GM13977 (cell line): ENCODE results near the gene ERC1.

Experiments
- DNase-seq: peaks from one replicate; pipeline ENCODE4 v3.0.0; 2012; ENCODE audit warnings: low spot score
- in situ Hi-C: fragments of 300-500 bp; cut with MboI; formaldehyde crosslinking; loops from one replicate; pipeline ENCODE4 v1.12.0; 2022; ENCODE audit warnings: low sequenced_read_pairs, low pct_unique_long_range_greater_than_20kb, mixed read lengths, inconsistent platforms; ENCODE audit not compliant: unreplicated experiment
- TF ChIP-seq, protein P1 (sequence below): IDR thresholded peaks from 2 replicates; pipeline ENCODE4 v1.5.1; 2012; ENCODE audit warnings: mild to moderate bottlenecking, control low read depth; ENCODE audit not compliant: insufficient read depth; ENCODE audit errors: extremely low read depth, missing control alignments

The ERC1 gene

DNA sequence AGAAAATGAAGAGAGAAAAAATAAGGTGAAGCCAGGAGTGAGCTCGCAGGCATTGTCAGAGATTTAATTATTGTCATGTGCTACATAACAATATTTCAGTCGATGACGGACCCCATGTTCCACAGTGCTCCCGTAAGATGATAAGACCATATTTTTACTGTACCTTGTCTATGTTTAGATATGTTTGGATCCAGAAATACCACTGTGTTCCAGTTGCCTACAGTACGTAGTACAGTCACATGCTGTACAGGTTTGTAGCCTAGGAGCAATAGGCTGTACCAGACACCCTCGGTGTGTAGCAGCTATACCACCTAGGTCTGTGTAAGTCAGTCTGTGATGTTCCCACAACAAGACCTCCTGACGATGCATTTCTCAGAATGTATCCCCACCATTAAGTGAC is 465.9 kb downstream of the ERC1 start:
- in situ Hi-C loops, result no loop called here

DNA sequence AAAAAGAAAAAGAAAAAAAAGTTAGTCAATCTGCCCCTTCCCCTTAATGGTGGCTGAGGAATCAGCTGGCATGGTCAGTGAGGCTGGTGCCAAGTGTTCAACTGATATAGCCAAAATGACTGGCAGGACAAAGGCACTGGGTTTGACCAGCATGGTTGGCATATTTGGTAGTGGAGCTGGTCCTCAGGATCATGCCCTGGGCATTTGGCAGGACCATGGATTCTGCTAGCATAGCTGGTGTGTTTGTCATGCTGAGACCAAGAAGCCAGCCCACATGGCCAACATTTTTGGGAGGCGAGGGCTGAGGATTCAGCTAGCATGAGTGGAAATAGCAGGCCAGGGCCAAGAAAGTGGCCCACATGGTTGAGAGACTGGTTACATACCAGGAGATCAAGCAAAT is 466.9 kb downstream of the ERC1 start:
- TF ChIP-seq, protein P1, sequence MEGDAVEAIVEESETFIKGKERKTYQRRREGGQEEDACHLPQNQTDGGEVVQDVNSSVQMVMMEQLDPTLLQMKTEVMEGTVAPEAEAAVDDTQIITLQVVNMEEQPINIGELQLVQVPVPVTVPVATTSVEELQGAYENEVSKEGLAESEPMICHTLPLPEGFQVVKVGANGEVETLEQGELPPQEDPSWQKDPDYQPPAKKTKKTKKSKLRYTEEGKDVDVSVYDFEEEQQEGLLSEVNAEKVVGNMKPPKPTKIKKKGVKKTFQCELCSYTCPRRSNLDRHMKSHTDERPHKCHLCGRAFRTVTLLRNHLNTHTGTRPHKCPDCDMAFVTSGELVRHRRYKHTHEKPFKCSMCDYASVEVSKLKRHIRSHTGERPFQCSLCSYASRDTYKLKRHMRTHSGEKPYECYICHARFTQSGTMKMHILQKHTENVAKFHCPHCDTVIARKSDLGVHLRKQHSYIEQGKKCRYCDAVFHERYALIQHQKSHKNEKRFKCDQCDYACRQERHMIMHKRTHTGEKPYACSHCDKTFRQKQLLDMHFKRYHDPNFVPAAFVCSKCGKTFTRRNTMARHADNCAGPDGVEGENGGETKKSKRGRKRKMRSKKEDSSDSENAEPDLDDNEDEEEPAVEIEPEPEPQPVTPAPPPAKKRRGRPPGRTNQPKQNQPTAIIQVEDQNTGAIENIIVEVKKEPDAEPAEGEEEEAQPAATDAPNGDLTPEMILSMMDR, result no peak
- no peak for DNase-seq
- in situ Hi-C loops, result no loop called here

More for the DNA sequence above, 465.9 kb downstream of the ERC1 start:
- no peak for DNase-seq
- TF ChIP-seq, protein P1, result no peak

DNA sequence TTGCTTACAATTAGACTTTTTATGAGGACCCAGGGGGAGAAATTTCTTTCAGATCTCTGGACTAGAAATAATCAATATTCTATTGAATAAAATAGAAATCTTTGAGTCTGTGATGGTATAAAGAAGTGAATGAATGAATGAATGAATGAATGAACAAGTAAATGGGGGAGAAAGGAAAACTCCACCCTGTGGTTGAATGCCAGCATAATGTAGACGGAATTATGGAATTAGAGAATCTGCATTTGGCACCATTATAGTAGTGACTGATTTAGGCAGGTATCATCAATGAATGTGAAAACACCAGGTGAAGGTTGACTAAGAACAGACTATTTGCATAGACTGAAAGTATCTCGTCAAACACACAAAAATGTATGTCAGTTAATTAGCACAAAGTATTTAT is 468.3 kb downstream of the ERC1 start:
- in situ Hi-C loops, result no loop called here
- no peak for DNase-seq
- TF ChIP-seq, protein P1, result no peak

DNA sequence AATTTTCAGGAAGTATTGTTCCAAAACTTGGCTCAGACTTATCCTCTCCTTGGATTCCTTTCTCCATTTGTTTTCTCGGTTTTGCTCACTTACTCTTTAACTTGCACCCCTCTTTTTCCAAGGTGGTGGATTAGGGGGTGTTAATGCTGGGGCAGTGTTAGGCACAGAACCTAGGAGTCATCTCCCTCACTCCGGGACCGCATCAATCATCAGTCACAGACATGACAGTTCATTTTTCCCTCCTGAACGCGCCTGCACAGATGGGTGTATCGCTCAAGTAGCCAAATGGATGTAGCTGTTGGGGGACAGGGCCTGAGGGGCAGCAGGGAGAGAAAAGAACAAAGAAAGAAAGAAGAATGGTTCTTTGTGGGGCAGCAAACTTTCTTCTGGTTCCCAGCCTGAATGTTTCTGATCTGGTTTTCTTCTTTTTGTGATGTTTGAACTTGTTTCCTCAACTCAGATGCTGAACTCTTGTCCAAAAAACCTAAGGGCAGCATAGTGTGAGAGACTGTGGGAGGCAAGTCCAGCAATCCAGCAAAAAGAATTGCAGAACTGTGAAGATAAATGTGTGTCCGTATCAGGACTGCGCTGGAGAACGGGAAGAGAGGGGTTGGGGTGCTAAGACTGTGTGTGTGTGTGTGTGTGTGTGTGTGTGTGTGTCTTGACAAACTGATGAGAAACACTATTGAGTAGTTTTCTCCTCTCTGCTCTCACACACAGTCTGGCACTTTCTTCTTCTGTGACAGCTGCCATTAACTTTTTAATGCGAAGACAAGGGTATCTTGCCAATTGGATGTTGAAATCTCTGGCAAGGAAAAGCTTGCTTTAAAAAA is 472.3 kb downstream of the ERC1 start:
- TF ChIP-seq, protein P1, result no peak
- in situ Hi-C loops, result no loop called here
- DNase-seq, result no peak

DNA sequence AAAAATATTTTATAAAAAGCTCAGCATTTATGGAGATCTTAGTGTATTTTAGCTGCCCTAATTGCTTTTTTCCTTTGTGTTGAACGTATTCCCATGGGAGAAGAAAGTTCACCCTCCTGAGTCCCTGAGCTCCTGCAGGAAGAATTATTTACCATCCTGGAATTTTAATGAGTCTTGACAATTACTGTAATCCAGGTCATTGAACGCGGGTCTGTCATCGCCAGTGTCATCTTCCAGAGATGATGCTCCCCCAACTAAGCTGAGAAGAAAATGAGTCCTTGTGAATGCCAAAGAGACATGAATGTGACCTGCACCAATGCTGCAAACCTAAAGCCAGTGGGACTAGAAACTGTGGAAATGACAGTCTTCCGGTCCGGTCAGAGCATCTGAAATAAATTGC is 473.9 kb downstream of the ERC1 start:
- in situ Hi-C loops, result no loop called here
- DNase-seq, result no peak
- TF ChIP-seq, protein P1, result no peak

DNA sequence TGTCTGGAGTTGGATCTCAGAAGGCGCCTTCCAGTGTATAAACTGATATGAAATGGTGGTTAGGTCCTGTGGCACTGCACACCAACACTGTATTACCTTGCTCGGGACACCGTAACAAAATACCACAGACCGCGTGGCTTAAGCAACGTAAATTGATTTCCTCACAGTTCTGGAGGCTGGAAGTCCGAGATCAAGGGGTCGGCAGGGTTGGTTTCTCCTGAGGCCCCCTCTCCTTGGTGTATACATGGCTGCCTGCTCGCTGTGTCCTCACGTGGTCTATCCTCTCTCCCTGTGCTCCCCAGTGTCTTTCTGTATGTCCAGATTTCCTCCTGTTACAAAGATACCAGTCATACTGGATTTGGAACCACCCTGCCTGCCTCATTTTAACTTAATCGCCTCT is 475.0 kb downstream of the ERC1 start:
- TF ChIP-seq, protein P1, result no peak
- in situ Hi-C loops, result no loop called here
- DNase-seq, result no peak
